Measurements from ENCODE around the gene TNNI2.

The TNNI2 gene

GRCh38 chr11:1821562-1821961 lies 17.2 kb upstream of the TNNI2 start:
- DNase-seq (ENCODE audit: low read depth): no peak

GRCh38 chr11:1822648-1823375 lies 16.0 kb upstream of the TNNI2 start:
- no peak for DNase-seq (ENCODE audit: low read depth)

- no peak for DNase-seq (ENCODE audit: low read depth)
Measured at GRCh38 chr11:1823376-1824220, 15.2 kb upstream of the TNNI2 start.

GRCh38 chr11:1824221-1825038 lies 14.4 kb upstream of the TNNI2 start:
- no peak for DNase-seq (ENCODE audit: low read depth)

- DNase-seq (ENCODE audit: low read depth): no peak
Measured at GRCh38 chr11:1825039-1825740, 13.6 kb upstream of the TNNI2 start.

GRCh38 chr11:1825785-1826451 lies 12.9 kb upstream of the TNNI2 start:
- DNase-seq (ENCODE audit: low read depth): no peak

- peak; percentile 57 for DNase-seq (ENCODE audit: low read depth)
Measured at GRCh38 chr11:1826552-1827094, 12.2 kb upstream of the TNNI2 start.

- DNase-seq (ENCODE audit: low read depth): peak; percentile 89
Measured at GRCh38 chr11:1827095-1827813, 11.5 kb upstream of the TNNI2 start.

GRCh38 chr11:1827931-1828330 lies 10.8 kb upstream of the TNNI2 start:
- DNase-seq (ENCODE audit: low read depth): no peak

- DNase-seq (ENCODE audit: low read depth): no peak
Measured at GRCh38 chr11:1828542-1828941, 10.2 kb upstream of the TNNI2 start.

GRCh38 chr11:1829039-1829820 lies 9.6 kb upstream of the TNNI2 start:
- peak; percentile 66 for DNase-seq (ENCODE audit: low read depth)

GRCh38 chr11:1830004-1830321 lies 8.8 kb upstream of the TNNI2 start:
- DNase-seq (ENCODE audit: low read depth): no peak

- DNase-seq (ENCODE audit: low read depth): no peak
Measured at GRCh38 chr11:1830322-1831223, 8.2 kb upstream of the TNNI2 start.

- DNase-seq (ENCODE audit: low read depth): no peak
Measured at GRCh38 chr11:1831338-1832210, 7.2 kb upstream of the TNNI2 start.

GRCh38 chr11:1832211-1832919 lies 6.4 kb upstream of the TNNI2 start:
- no peak for DNase-seq (ENCODE audit: low read depth)

- no peak for DNase-seq (ENCODE audit: low read depth)
Measured at GRCh38 chr11:1832920-1833295, 5.9 kb upstream of the TNNI2 start.

GRCh38 chr11:1834062-1834610 lies 4.6 kb upstream of the TNNI2 start:
- no peak for DNase-seq (ENCODE audit: low read depth)
